ENCODE measurements around the gene CREBZF.
"Not testable (repeated sequence)": the region's sequence is repeated elsewhere in the genome, so short reads cannot be mapped to it uniquely, and the experiment has no call there.

Gene CREBZF

DNA sequence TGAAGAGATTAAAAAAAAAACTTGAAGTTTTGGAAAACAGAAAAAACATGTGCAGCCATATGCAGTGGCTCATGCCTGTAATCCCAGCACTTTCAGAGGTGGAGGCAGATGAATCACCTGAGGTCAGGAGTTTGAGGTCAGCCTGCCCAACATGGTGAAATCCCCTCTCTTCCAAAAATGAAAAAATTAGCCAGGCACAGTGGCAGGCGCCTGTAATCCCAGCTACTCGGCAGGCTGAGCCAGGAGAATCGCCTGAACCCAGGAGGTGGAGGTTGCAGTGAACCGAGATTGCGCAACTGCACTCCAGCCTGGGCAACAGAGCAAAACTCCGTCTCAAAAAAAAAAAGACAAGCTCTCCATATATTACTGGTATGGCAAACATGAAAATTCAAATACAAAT, 45.4 kb downstream of the CREBZF start:
- no peak for DNase-seq

DNA sequence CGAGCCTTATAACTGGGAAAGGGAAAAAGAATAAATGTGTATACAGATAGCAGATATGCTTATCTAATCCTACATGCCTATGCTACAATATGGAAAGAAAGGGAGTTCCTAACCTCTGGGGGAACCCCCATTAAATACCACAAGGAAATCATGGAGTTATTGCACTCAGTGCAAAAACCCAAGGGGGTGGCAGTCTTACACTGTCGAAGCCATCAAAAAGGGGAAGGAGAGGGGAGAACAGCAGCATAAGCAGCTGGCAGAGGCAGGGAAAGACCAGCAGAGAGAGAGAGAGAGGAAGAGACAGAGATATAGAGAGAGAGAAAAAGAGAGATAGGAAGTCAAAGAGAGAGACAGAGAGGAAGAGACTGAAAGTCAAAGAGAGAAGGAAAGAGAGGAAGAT, 53.3 kb downstream of the CREBZF start:
- DNase-seq: not testable (repeated sequence)
